ENCODE measurements around the gene RAB40A.

DNA sequence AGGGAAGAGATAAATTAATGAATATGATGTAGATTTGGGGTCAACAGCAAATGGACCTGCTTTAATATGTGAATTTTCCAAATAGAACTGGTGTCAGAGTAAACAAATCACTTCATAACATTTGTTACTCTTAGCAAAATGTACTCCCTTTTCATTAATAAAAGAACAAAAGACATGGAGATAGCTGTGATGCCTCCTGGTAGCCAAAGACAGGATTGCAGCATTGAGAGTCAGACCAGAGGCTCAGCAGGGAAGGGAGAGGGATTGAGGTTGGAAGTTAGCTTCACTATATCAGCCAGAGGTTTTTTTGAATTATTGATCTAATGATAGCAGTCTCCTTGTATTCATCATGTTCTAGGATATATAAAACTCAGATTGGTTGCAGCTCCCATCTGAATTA, 17.4 kb upstream of the RAB40A start:
- TF ChIP-seq ZZZ3 (IDR thresholded peaks at IDR 0.05; ENCODE audit: control insufficient read depth, insufficient read length, low read depth) (no peak), POLR2A (IDR thresholded peaks at IDR 0.05; ENCODE audit: low read depth, low read length) (no peak), KDM1A (IDR thresholded peaks at IDR 0.05; ENCODE audit: borderline replicate concordance) (no peak), MYB (IDR thresholded peaks at IDR 0.05; ENCODE audit: borderline replicate concordance, low read depth, low read length) (no peak), MEF2A (IDR thresholded peaks at IDR 0.05; ENCODE audit: insufficient read depth, low read depth, low read length) (no peak)
- TF ChIP-seq, protein P1, sequence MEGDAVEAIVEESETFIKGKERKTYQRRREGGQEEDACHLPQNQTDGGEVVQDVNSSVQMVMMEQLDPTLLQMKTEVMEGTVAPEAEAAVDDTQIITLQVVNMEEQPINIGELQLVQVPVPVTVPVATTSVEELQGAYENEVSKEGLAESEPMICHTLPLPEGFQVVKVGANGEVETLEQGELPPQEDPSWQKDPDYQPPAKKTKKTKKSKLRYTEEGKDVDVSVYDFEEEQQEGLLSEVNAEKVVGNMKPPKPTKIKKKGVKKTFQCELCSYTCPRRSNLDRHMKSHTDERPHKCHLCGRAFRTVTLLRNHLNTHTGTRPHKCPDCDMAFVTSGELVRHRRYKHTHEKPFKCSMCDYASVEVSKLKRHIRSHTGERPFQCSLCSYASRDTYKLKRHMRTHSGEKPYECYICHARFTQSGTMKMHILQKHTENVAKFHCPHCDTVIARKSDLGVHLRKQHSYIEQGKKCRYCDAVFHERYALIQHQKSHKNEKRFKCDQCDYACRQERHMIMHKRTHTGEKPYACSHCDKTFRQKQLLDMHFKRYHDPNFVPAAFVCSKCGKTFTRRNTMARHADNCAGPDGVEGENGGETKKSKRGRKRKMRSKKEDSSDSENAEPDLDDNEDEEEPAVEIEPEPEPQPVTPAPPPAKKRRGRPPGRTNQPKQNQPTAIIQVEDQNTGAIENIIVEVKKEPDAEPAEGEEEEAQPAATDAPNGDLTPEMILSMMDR (IDR thresholded peaks at IDR 0.05 in 2 of 3, conservative IDR thresholded peaks at IDR 0.05 in 1 of 3; ENCODE audit: control insufficient read depth in 2 of 3, extremely low read depth in 1 of 3, insufficient read depth in 1 of 3, low read depth in 3 of 3, low read length in 3 of 3) = no peak

All from GM12878 (cell line).